KMS-11 (cell line): ENCODE data around the gene THTPA.
"Not testable (repeated sequence)": the region's sequence is repeated elsewhere in the genome, so short reads cannot be mapped to it uniquely, and the experiment has no call there.

Source experiments
- H2AFZ ChIP-seq: fragments of 200-600 bp; sonication (generic); 2 replicates; pipeline ENCODE4 v1.6.1; 2016; ENCODE audit warnings: antibody characterized with exemption, mixed run types, low read depth
- H3K27ac ChIP-seq: fragments of 200-600 bp; sonication (generic); 2 replicates; pipeline ENCODE4 v1.6.1; 2016; ENCODE audit warnings: mild to moderate bottlenecking, mixed run types
- H3K27me3 ChIP-seq: fragments of 200-600 bp; sonication (generic); 2 replicates; pipeline ENCODE4 v1.6.1; 2017; ENCODE audit warnings: mild to moderate bottlenecking, low read depth, mixed run types, moderate library complexity; ENCODE audit not compliant: insufficient read depth
- H3K36me3 ChIP-seq: fragments of 200-600 bp; sonication (generic); 2 replicates; pipeline ENCODE4 v1.6.1; 2017; ENCODE audit warnings: mild to moderate bottlenecking, mixed run types; ENCODE audit not compliant: insufficient read depth
- H3K4me1 ChIP-seq: fragments of 200-600 bp; sonication (generic); 2 replicates; pipeline ENCODE4 v1.6.1; 2016; ENCODE audit warnings: mild to moderate bottlenecking, low read depth, mixed run types; ENCODE audit not compliant: poor library complexity, severe bottlenecking
- H3K4me2 ChIP-seq: fragments of 200-600 bp; sonication (generic); 2 replicates; pipeline ENCODE4 v1.7.0; 2016; ENCODE audit warnings: mild to moderate bottlenecking, mixed run types
- H3K4me3 ChIP-seq: fragments of 200-600 bp; sonication (generic); IDR thresholded peaks from 2 replicates; pipeline ENCODE4 v1.6.1; 2017; ENCODE audit warnings: low read depth, low read length, mixed read lengths; ENCODE audit not compliant: insufficient read depth
- H3K79me2 ChIP-seq: fragments of 200-600 bp; sonication (generic); 2 replicates; pipeline ENCODE4 v1.6.1; 2016; ENCODE audit warnings: low read depth, mixed run types; ENCODE audit not compliant: insufficient read depth
- H3K9ac ChIP-seq: fragments of 200-600 bp; sonication (generic); 2 replicates; pipeline ENCODE4 v1.6.1; 2016; ENCODE audit warnings: mild to moderate bottlenecking, mixed run types
- H4K20me1 ChIP-seq: fragments of 200-600 bp; sonication (generic); 2 replicates; pipeline ENCODE4 v1.6.1; 2016; ENCODE audit warnings: mild to moderate bottlenecking, mixed run types; ENCODE audit not compliant: insufficient read depth
- CTCF ChIP-seq: fragments of 200-600 bp; sonication (generic); conservative IDR thresholded peaks from 2 replicates; pipeline ENCODE4 v1.6.1; 2017; ENCODE audit warnings: low read depth, mild to moderate bottlenecking, antibody characterized with exemption, low read length, moderate library complexity, mixed read lengths

Gene THTPA

GRCh38 chr14:23604675-23605170, 48.7 kb downstream of the THTPA start:
- TF ChIP-seq CTCF, result no peak
- H3K27ac ChIP-seq, result no peak overlapping the region
- no peak overlapping the region for H3K4me2 ChIP-seq
- no peaks in the 10 kb centered on the region for H3K36me3 ChIP-seq
- H3K27me3 ChIP-seq, result no peaks in the 10 kb centered on the region
- no peaks in the 10 kb centered on the region for H3K4me1 ChIP-seq
- no peak overlapping the region for H3K9ac ChIP-seq
- H3K79me2 ChIP-seq, result no peaks in the 10 kb centered on the region
- H3K4me3 ChIP-seq, result no peak overlapping the region
- H4K20me1 ChIP-seq, result no peaks in the 10 kb centered on the region
- no peak overlapping the region for H2AFZ ChIP-seq

- Histone ChIP-seq H3K79me2 (no peaks in the 10 kb centered on the region), H3K27me3 (no peaks in the 10 kb centered on the region), H3K27ac (no peak overlapping the region), H3K36me3 (no peaks in the 10 kb centered on the region), H2AFZ (no peak overlapping the region), H4K20me1 (no peaks in the 10 kb centered on the region), H3K9ac (no peak overlapping the region), H3K4me3 (no peak overlapping the region), H3K4me2 (no peak overlapping the region), H3K4me1 (no peaks in the 10 kb centered on the region)
- no peak for TF ChIP-seq CTCF
Observed at GRCh38 chr14:23605931-23606585, 50.0 kb downstream of the THTPA start.

GRCh38 chr14:23608454-23608853, 52.4 kb downstream of the THTPA start:
- Histone ChIP-seq H3K9ac (no peak overlapping the region), H3K36me3 (no peaks in the 10 kb centered on the region), H3K4me2 (no peak overlapping the region), H2AFZ (no peak overlapping the region), H3K4me1 (no peaks in the 10 kb centered on the region), H3K4me3 (no peak overlapping the region), H4K20me1 (no peaks in the 10 kb centered on the region), H3K79me2 (no peaks in the 10 kb centered on the region), H3K27me3 (no peaks in the 10 kb centered on the region), H3K27ac (no peak overlapping the region)
- no peak for TF ChIP-seq CTCF

GRCh38 chr14:23609001-23609400, 52.9 kb downstream of the THTPA start:
- no peak for TF ChIP-seq CTCF
- H3K4me3 ChIP-seq, result no peak overlapping the region
- no peaks in the 10 kb centered on the region for H3K27me3 ChIP-seq
- H3K9ac ChIP-seq, result no peak overlapping the region
- no peak overlapping the region for H3K27ac ChIP-seq
- H3K36me3 ChIP-seq, result no peaks in the 10 kb centered on the region
- H4K20me1 ChIP-seq, result no peaks in the 10 kb centered on the region
- H3K4me2 ChIP-seq, result no peak overlapping the region
- H3K79me2 ChIP-seq, result no peaks in the 10 kb centered on the region
- H2AFZ ChIP-seq, result no peak overlapping the region
- H3K4me1 ChIP-seq, result no peaks in the 10 kb centered on the region

GRCh38 chr14:23609411-23610089, 53.5 kb downstream of the THTPA start:
- not testable (repeated sequence) for H3K4me2 ChIP-seq, H3K36me3 ChIP-seq, H4K20me1 ChIP-seq, H3K27ac ChIP-seq, H3K4me1 ChIP-seq, H3K27me3 ChIP-seq, H3K79me2 ChIP-seq, H3K9ac ChIP-seq, H3K4me3 ChIP-seq, H2AFZ ChIP-seq
